NOMO-1 (cell line): ENCODE data around the gene PTK6.
A peak's percentile ranks its signal among the peaks of the same experiment; 100 is the strongest.

ENCODE experiments used
- DNase-seq, 2 experiments: peaks; one replicate each; lab custom pipeline; 2025; ENCODE audit not compliant: unreplicated experiment in 2 of 2; lab: John Stamatoyannopoulos, UW

Gene PTK6

DNA sequence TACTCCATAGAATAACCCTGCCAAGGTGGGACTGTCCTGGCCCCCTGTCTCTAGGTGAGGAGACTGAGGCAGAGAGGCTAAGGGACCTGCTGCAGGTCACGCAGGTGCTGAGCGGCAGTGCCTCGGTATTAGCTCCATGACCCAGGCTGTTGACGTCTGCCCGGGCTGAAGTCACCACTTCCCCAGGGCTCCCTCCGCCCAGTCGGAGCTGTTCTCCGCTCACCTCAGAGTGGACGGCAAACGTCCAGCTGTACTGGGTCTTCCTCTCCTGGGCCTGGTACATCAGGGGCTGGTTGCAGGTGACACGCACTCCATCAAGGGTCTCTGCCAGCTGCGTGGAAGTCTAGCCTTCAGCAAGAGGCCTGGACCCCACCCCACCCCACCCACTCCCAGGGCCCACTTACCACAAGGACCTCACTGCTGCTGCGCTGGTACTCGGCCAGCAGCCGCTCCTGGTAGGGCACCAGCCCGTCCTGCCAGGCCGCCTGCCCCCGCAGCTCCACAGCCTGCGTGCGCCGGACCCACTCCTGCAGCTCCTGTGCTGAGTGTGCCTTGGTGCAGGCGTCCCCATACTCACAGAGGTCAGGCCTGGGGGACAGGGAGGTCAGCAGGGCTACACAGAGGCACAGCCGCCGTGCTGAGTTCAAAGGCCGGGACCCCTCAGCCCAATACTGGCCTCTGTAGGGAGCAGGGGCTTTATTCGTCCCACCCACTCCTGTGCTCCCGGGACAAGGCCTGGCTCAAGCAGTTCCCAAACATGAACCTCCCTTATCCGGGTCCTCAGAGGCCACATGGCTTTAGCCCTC lies 33.3 kb upstream of the PTK6 start:
- DNase-seq, result no peak

DNA sequence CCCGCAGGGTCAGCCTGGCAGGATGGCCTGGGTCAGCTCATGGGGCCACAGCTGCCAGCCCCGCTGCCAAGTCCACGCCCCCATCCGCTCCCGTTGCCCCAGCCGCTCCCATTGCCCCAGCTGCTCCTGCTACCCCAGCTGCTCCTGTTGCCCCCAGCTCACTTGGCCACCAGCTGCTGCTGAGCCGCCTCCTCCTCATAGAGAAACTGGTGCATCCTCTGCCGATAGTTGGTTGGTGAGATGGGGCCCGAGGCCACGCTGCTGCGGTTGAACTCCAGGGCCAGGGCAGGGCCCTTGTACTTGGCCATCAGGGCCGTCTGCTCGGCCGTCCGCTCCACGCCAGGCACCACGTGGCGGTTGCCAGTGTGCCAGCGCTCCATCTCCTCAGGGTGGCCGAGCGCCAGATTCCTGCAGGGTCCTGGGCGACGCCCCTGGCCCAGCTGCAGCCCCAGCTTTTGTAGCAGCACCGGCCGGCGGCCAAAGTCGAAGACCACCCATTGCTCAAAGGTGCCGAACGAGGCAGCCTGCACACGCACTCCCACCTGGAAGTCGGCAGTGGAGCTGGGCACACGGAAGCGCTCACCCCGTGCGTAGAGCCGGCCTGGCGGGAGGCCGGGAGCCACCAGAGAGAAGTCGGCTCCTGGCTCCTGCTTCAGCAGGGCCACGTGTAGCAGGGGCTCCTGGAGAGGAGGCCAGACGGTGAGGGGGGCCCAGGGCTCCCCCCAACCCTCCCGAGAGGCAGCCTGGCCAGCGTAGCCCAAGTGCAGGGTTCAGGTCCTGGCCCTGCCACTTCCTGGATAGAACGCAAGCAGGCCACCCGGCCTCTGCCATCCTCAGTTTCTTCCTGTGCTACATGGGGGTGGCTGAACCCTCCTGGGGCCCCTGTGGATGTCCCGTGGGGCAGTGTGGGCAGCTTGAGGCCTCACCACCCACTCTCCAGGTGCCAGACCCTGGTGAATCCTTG lies 32.1 kb upstream of the PTK6 start:
- no peak for DNase-seq

DNA sequence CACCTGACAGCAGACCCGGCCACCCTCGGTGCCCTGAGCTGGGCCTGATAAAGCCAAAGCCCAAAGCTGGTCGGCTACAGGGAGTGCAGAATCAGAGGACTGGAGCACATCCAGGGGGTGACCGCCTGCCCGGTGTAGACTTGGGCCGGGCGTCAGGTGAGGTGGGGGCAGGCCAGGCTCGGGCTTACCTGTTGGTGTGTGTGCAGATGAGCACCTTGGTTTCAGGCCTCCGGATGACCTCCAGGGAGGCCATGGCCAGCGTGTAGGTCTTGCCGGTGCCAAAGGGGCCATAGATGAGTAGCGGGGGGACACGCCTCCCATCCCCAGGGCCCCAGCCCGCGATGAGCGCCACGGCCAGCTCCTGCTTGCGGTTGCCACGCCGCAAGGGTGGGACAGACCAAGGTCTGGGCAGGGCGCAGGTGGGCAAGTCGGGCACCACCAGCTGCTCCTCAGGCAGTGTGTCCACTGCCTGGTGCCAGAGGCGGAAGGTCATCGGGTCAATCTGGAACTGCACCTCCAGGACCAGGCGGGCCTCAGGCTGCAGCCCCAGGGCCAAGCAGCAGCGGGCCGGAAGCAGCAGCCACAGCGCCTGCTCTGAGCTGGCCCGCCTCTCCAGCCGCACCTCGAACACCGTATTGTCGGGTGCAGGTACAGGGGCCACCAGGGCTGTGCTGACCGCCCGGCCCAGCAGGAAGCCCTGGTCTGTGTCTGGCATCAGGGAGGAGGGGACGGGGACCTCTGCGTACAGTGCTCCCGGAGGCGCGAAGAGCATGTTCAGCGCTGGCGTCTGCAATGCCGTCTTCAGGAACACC lies 31.2 kb upstream of the PTK6 start:
- DNase-seq, result peak in 1 of 2 experiments; percentile 19

DNA sequence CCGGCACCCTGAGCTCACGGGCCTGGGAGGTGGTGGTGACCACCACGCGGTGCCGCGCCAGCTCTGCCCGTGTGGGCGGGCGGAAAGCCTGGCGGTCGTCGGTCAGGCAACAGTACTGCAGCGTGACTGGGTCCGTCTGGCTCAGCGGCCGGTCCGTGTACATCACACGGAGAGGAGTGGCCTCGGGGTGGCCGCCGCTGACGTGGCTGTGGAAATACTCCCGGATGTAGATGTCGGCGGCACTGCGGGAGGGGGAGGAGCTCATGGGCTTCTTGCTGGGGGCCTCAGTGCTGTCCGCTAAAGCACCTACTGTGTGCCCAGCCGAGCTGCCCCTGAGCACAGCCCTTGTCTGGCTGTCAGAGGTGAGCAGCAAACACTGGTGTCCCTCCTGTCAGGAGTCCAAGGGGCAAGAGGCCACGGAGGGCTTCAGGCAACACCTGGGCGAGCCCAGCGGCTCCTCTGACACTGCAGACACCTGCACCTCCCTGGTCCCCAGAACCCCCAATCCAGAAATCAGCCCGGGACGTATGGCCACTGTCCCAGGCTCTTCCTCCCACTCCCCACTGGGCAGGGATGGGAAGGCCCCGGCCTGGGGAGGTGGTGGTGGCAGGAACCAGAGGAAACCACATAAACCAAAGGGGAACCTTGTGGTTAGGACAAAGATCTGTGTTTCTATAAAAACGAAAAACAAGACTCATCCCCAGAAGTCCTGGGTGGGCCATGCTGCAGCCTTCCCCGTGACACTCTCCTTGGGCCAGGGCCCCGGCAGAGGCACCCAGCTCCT lies 30.4 kb upstream of the PTK6 start:
- DNase-seq, result peak; percentile 63 to 85

DNA sequence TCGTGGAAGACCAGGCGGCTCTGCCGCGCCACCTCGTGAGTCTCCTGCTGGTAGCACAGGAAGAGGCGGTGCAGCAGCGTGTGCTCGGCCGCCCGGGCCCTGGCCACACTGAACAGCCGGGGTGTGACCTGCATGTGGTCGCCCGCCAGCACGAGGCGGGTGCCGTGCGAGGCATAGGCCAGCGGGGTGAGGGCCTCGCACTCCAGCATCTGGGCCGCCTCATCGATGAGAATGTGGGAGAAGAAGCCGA lies 29.9 kb upstream of the PTK6 start:
- peak; percentile 30 to 50 for DNase-seq

DNA sequence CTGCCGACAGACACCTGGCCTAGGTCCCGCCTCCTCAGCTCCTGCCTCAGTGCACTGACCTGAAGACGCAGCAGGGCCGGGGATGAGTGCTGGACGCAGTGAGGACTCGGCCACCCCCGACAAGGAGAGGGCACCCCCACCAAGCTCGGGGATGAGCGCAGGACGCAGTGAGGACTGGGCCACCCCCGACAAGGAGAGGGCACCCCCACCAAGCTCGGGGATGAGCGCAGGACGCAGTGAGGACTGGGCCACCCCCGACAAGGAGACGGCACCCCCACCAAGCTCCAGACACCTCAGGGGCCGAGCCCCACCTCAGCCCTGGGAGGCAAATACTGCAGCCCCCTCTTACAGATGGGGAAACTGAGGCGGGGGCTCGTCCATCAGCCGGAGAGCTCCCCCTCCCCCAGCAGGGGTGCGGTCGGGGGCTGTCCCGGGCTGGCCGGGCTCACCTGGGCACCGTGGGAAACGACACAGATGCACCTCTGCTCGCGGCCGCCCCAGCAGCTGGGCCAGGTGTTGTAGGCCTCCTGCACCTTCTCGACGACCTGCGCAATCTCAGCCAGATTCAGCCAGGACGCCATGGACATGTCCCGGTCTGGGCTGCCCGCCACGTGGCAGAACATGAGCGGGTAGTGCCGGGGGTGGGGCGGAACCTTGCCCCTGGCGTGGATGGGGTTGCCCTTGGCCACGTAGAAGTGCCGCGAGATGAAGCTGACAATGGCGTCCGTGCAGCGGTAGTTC lies 29.4 kb upstream of the PTK6 start:
- DNase-seq, result no peak

DNA sequence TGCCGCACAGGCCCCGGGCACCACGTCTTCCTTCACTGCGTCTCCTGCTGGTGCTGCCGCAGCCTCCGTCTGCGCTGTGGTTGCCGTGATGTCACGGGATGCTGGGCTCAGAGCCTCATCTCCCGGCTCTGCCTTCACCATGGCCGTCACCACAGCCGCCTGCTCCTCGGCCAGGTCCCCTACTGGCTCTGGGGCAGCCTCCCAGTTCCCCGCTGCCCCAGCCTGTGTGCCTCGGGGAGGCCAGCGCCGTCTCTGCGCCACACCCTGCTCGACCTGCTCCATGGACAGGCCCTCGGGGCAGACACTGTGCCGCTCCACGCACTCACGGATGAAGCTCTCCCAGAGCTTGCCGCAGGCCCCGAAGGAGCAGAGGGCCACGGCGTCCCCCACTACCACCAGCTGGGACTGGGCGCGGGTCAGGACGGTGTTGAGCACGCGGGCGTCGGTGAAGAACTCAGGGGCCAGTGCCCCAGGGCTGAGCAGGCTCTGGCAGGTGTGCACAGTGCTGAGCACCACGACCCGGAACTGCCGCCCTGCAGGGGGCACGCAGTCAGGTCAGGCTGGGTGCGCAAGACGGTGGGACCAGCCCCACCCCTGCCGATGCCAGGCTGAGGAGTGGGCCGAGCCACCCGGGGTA lies 28.6 kb upstream of the PTK6 start:
- no peak for DNase-seq

DNA sequence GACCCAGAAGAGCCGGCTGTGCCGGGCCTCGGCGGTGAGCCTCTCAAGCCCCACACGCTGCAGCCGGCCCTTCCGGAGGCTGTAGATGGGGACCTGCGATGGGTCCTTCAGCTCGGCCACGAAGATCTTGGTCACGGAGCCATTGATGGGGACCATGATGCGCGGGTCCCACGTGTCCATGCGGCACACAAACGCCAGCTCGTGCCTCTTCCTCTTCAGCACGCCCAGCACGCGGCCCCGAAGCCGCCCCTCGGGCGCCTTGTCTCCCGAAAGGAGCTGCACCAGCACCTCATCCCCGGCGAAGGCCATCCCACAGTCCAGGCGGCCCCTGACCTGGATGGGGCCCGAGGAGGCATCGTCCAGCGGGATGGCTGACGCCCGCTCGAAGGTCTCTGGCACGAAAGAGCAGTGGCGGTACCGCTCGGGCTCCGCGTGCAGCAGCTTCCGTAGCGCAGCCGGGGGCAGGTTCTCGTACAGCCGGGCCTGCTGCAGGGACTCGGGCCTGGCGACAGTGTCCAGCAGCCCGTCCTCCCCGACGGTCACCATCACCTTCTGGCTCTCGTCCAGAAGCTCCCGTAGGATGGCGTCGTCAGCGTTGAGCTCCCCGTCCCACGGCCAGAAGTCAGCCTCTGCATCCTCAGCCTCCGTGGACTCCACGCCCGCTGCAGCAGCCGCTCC lies 28.0 kb upstream of the PTK6 start:
- no peak for DNase-seq

DNA sequence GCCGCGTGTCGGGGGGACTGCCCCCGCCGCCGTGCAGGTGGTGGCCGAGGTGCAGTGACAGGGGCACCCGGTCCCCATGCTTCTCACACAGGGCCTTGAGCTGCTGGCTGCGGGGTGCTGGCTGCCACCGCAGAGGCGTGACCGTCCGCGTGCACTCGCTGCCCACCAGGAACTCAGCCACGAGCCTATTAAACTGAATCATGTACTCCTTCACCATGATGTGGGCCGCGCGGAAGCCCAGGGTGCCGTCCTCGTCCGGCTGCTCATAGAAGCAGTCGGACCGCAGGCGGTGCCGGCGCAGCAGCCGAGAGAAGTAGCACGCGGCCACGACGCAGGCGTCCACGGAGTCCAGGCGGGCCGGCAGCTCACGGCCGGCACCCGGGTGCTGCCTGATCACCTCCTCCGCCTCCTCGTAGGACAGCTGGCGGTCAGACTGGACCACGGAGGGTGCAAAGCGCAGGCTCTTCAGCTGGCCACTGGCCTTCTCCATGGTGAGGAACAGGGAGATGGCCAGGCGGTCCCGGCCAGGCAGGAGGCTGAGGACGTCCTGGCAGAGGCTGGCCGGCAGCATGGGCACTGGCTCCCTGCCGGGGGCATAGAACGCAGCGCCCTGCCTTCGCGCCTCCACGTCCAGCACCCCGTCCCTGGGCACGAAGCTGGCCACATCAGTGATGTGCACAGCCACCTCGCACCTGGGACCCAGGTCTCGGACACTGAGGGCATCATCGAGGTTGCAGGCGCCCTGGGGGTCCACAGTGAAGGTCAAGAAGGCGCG lies 27.0 kb upstream of the PTK6 start:
- DNase-seq, result no peak

DNA sequence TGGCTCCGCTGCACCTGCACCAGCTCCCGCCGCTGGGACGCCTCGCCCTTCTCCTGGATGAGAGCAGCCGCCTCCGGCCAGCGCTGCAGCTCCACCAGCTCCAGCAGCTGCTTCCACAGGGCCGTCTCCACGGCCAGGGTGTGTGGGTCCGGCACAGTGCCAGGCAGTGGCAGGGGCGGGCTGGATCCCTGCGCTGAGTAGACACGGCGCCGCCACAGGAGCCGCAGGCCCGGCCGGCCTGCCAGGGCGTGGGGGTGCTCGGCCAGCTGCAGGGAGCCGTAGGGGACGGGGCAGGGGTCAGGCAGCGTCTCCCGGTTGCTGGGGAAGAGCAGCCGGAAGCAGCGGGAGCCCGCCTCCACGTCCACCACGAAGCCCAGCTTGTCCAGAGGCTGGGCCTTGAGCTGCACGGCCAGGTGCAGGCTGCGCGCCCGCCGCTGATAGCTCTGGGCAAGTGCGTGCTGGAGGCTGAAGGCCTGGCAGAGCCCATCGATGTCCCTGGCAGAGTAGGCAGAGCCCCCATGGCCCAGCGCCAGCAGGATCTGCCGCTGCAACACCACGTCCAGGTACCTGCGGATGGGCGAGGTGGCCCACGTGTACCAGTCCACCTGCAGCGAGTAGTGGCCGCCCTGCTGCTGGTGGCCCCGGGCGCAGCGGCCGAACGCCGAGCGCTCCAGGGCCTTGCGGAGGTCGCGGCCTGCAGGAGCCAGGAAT lies 26.2 kb upstream of the PTK6 start:
- no peak for DNase-seq

DNA sequence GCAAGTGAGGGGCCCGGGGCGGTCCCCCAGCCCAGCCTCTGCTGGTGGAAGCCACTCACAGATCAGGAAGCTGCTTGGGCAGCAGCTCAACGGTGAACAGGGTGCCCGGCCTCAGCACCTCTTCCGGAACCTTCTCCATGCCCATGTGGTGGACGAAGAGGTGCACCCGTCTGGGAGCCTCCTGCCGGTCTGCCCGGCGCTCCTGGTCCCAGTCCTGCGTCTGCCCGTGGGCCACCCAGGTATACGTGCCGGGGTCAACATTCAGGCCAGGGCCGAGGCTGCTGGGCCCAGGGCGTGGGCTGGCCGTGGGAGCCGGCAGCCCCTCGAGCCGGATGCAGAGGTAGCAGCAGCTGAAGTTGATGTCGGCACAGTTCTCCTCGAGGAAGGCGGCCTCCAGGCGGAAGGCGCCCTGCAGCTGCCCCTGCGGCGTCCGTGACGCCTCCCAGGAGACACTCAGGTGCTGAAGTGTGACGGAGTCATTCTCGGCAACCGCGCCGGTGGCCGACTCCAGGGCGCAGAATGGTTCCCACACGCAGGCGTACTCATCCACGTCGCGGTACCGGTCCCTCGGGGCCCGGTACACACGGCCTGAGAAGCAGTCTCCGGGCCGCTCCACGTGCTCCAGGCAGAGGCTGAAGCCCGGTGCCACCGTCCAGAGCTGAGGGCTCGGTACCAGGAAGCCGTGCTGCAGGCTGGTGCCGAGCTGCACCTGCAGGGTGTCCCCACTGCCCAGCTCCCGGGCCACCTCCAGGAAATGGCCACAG lies 25.5 kb upstream of the PTK6 start:
- DNase-seq, result no peak

DNA sequence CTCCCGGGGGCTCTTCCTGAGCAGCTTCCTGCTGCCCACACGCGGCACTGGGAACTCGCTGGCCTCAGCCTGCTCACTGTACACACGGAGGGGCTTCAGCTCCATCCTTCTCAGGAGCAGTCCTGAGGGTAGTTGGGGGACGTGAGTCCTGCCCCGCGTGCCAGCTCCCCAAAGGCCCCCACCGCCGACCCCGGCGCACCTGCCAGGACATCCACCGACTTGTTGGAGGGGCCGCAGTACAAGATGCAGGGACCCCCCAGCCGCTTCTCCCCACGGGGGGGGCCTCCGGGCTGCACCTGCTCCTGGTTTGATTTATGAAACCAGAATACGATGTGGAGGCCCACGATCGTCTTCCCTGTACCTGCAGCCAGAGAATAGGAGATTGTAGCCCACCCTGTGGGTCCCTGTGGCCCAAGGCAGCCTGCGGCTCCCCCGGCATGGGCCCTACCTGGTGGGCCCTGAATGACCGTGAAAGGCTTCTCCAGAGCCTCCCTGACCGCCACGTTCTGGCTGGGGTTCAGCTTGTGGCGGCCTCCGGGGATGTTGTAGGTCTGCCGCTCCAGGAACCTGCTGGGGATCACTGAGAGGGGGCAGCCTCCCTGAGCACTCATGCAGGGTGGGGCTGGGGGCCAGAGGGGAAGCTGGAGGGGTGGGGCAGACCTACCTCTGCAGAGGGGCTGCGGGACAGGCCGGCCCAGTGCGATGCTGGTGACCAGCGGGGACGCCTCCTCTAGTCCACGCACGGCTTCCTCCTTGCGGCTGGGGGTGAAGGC lies 24.6 kb upstream of the PTK6 start:
- DNase-seq, result no peak

DNA sequence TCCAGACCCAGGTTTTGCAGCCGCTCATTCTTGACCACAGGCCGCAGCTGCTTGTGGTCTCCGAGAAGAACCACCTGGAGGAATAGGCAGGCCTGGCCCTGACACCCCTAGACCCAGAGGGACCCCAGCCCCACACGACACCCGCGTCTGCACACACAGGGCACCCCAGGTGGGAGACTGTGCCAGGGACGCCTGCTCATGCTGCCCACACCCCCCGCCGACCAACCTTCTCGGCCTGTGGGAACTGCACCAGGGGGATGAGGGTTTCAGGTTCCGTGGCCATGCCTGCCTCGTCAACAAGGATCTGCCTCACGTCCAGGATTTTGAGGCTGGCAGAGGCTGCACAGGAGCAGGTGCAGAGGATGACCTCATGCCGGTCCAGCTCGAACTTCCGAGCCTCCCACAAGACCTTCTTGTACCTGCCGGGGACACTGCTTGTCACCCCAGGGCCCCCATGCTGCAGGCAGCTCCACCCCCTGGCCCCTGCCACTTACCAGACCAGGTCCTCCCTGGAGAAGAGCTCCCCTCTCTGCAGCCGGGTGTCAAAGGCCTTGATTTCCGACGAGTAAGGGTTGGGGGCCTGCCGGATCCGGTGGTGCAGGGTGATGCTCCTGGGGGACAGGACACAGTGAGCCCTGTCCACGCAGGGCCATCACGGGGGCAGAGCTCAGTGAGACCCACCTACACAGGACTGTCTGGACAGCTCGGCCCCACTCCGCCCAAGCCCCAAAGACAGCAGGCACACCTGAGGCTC lies 23.9 kb upstream of the PTK6 start:
- DNase-seq, result no peak

DNA sequence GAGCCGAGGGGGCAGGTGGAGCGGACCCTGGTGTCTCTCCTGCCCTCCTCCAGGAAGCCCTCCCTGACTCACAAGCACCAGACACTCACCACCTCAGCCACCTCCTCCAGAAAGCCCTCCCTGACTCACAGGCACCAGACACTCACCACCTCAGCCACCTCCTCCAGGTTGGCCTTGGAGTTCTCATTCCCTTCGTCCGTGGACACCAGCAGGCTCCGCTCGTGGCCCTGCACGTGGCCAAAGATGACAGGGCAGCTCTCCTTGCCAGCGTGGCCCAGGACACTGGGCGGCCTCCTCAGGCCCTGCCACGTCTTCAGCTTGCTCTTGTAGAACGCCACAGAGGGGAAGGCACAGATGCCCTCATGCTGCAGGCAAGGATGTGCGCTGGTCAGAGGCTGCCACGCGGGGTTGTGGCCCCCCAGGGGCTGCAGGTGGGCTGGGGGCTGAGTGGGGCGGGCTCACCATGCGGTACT lies 23.2 kb upstream of the PTK6 start:
- DNase-seq, result no peak
